Brain microvascular endothelial cell (primary cell): ENCODE measurements around the gene COMMD10.

Experiments
- DNase-seq: peaks from one replicate; pipeline ENCODE4 v3.0.0-alpha.2; 2020
- H3K27ac ChIP-seq: fragments of 250-450 bp; sonication (Bioruptor Pico); 2 replicates; pipeline ENCODE4 v1.5.1; 2020; ENCODE audit warnings: mild to moderate bottlenecking, moderate library complexity
- H3K27me3 ChIP-seq: fragments of 250-450 bp; sonication (Bioruptor Pico); replicated peaks from 2 replicates; pipeline ENCODE4 v1.5.1; 2020; ENCODE audit warnings: mild to moderate bottlenecking
- H3K36me3 ChIP-seq: fragments of 250-450 bp; sonication (Bioruptor Pico); replicated peaks from 2 replicates; pipeline ENCODE4 v1.5.1; 2020; ENCODE audit warnings: mild to moderate bottlenecking
- H3K4me3 ChIP-seq: 2 replicates; pipeline ENCODE4 v1.5.1; 2011; ENCODE audit warnings: low read depth, mild to moderate bottlenecking, control low read depth, low read length, moderate library complexity
- CTCF ChIP-seq: IDR thresholded peaks from 2 replicates; pipeline ENCODE4 v1.5.1; 2011; ENCODE audit warnings: low read depth, mild to moderate bottlenecking, moderate library complexity, low read length, control low read depth, inconsistent platforms; ENCODE audit errors: missing control alignments
- in situ Hi-C: cut with HindIII; loops from 2 replicates; pipeline ENCODE4 v1.10.0; 2017; ENCODE audit warnings: low sequenced_read_pairs, low pct_ligation_motif_present

Gene COMMD10

GRCh38 chr5:116135344-116135743 is 50.5 kb downstream of the COMMD10 start:
- H3K27ac ChIP-seq, result no peak overlapping the region
- in situ Hi-C loops, result no loop called here

GRCh38 chr5:116137544-116138378 is 52.9 kb downstream of the COMMD10 start:
- no peaks in the 10 kb centered on the region for H3K27me3 ChIP-seq
- no peak overlapping the region for H3K4me3 ChIP-seq
- TF ChIP-seq CTCF, result peak; percentile 60
- H3K27ac ChIP-seq, result no peak overlapping the region
- peak; percentile 35 for DNase-seq
- in situ Hi-C loops, result no loop called here
- no peaks in the 10 kb centered on the region for H3K36me3 ChIP-seq

More at GRCh38 chr5:116135344-116135743, 50.5 kb downstream of the COMMD10 start:
- H3K4me3 ChIP-seq, result no peak overlapping the region
- DNase-seq, result no peak
- no peaks in the 10 kb centered on the region for H3K36me3 ChIP-seq
- no peaks in the 10 kb centered on the region for H3K27me3 ChIP-seq
- TF ChIP-seq CTCF, result no peak

- no peak for TF ChIP-seq CTCF
- no peak overlapping the region for H3K4me3 ChIP-seq
- H3K27me3 ChIP-seq, result no peaks in the 10 kb centered on the region
- DNase-seq, result no peak
- no peak overlapping the region for H3K27ac ChIP-seq
- in situ Hi-C loops, result no loop called here
- H3K36me3 ChIP-seq, result no peaks in the 10 kb centered on the region
These were observed 57.7 kb downstream of the COMMD10 start for GRCh38 chr5:116142495-116142894.

- Histone ChIP-seq H3K36me3 (no peaks in the 10 kb centered on the region), H3K27ac (no peak overlapping the region), H3K27me3 (no peaks in the 10 kb centered on the region), H3K4me3 (no peak overlapping the region)
- no peak for TF ChIP-seq CTCF
- DNase-seq, result peak; percentile 12
- in situ Hi-C loops, result no loop called here
These were observed 59.3 kb downstream of the COMMD10 start for GRCh38 chr5:116144103-116144502.

- Histone ChIP-seq H3K36me3 (no peaks in the 10 kb centered on the region), H3K27ac (no peak overlapping the region), H3K4me3 (no peak overlapping the region), H3K27me3 (no peaks in the 10 kb centered on the region)
- DNase-seq, result no peak
- in situ Hi-C loops, result no loop called here
- no peak for TF ChIP-seq CTCF
These were observed 60.2 kb downstream of the COMMD10 start for GRCh38 chr5:116144991-116145390.

GRCh38 chr5:116145416-116145815 is 60.6 kb downstream of the COMMD10 start:
- DNase-seq, result no peak
- H3K4me3 ChIP-seq, result no peak overlapping the region
- H3K27me3 ChIP-seq, result no peaks in the 10 kb centered on the region
- H3K27ac ChIP-seq, result no peak overlapping the region
- in situ Hi-C loops, result no loop called here
- no peaks in the 10 kb centered on the region for H3K36me3 ChIP-seq
- no peak for TF ChIP-seq CTCF
